CD4-positive, alpha-beta T cell treated with Interferon alpha-2 for 1 hour (primary cell): ENCODE measurements around the gene JUN.
"Not testable (repeated sequence)": the region's sequence is repeated elsewhere in the genome, so short reads cannot be mapped to it uniquely, and the experiment has no call there.

Experiments used
- DNase-seq, 2 donors: peaks; one replicate each; pipeline ENCODE4 v3.0.0-alpha.2; 2020 to 2022

JUN gene

DNA sequence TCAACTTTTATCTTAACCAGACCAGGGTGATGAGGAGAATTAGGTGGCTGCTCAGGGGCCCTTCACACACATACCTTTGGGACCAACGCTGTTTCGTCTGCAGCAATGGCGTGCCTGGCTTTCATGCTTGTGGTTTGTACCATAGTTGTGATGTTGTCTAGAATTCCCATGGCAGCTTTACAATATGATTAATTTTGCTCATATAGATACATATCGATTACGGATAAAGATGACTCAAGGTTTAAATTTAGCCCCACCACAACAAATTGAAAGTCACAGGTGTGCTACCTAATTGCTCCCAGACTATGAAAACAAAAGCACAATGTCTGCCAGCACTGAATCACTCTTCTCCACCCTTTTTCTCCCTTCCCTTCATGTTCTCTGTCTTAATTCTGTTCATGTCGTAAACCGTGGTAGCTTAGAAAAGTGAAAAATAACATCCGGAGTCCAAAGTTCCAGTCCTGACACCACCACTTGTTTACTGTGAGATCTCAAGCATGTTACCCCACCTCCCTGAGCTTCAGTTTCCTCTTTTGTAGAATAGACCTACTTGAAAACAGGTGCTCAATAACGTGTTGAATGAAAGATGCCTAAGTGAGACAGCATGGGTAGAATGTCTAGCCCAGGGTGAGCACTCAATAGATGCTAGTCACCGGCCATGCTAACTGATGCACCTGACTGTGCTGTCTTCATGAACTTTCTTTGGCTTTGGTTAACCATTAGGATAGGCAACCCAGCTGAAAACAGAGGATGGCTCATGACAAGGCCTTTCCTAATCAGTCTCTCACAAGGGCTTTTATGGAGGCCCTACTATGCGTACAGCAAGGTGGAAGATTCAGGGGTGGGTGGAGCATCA, 22.1 kb upstream of the JUN start:
- no peak for DNase-seq

DNA sequence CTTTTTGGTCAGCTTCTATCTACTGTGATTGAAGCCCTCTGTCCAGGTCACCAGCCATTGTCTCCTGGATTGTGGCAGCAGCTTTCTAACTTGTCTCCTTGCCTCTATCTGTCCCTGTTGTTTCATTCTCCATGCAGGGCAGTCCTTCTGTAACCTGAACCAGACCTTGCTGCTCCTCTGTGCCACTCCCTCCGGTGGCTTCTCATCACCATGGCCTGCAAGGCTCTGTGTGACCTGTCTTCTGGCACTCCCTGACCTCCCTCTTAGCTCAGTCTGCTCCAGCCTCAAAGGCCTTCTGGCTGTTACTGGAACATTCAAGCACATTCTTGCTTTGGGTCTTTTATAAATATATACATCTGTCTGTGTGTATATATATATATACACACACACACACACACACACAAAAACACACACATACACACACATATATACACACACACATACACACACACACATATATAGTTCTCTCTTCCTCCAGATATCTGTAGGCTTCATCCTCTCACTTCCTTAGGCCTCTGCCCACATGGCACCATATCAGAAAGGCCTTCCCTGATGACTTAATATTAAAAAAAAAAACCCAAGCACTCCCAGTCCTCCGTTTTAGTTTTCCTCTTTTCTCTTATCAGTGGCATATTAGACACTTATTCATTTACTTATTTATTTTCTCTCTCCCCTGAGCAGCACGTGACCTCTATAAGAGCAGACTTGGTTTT, 21.2 kb upstream of the JUN start:
- no peak for DNase-seq

GRCh38 chr1:58803858-58804257, 20.0 kb upstream of the JUN start:
- DNase-seq = no peak

DNA sequence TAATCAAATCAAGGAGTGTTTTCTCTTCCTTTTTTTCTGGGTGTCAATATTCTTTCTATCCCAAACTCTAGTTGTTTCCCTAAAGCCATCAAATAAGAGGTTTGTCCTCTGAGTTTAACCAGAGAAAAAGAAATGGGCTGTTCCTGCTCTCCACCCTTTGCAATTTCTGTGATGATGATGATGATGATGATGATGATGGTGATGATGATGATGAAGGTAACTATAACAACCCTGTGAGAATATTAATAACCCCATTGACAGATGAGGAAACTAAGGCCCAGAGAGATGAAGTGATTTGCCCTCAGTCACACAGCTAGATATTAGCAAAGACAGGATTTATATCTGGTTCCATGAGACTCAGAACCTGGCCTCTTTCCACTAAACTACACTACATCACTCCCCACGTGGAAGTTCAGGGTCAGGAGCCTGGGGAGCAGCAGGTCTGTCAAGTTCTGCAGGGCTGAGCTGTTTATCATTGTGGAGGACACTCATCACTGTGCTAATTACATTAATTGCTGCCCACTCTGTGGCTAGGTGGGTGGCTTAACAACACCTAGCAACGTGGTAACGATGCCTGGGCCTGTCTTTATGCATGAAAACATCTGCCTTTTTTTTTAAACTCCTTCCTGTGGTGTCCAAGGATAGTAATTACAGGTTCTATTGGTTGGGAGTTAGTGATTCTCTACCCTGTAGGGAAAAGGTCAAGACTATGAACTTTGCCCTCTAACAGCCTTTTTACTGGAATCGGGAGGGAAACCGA, 19.0 kb upstream of the JUN start:
- DNase-seq = no peak

DNA sequence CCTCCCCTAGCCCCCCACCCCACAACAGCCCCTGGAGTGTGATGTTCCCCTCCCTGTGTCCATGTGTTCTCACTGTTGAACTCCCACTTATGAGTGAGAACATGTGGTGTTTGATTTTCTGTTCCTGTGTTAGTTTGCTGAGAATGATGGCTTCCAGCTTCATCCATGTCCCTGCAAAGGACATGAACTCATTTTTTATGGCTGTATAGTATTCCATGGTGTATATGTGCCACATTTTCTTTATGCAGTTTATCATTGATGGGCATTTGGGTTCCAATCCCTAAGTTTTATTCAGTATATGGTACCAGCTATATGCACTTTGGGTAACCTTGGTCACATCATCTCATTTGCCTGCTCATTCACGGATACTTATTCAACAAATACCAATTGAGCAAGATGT, 17.4 kb upstream of the JUN start:
- not testable (repeated sequence) for DNase-seq

- DNase-seq = no peak
Measured at GRCh38 chr1:58799650-58800049, 15.8 kb upstream of the JUN start.

DNA sequence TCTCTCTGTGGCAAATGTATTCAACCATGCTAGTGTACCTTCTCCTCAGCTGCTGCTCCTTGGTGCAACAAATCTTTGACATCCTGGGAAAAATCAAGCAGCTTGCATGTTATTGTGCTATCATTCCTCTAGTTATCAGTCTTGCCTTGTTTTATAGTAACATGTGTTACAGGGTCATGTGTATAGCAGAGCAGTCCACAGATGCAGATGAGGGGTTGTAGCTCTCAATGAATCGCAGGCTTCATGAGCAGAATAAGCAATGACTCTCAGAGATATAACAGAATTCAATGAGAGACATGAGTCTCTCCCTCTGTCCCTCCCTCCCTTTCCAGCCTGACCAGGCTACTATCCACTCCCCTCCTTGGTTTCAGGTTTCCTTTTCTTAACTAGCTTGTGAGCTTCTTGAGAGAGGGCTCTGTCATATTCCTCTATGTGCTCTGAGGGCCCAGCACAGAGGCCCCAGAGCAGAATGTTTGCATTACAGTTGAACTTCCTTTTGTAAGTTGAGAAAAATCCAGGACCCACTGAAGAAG, 15.1 kb upstream of the JUN start:
- DNase-seq = no peak

GRCh38 chr1:58796416-58796815, 12.6 kb upstream of the JUN start:
- no peak for DNase-seq

DNA sequence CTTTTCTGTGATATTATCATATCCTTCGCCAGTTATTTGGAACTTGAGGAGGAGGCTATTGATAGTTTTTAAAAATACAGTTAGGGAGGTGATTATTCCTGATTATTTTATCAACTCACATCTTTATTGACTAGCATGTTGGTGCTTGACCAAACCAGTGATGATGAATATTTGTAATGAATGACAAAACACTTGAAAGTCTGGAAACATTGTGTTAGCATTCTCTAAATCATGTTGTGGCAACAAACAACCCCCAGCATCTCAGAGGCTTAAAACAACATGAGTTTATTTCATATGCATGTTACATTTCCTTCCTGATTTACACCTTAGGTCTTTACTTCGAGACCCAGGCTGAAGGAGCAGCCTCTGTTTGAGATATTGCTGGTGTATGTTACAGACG, 10.7 kb upstream of the JUN start:
- no peak for DNase-seq

DNA sequence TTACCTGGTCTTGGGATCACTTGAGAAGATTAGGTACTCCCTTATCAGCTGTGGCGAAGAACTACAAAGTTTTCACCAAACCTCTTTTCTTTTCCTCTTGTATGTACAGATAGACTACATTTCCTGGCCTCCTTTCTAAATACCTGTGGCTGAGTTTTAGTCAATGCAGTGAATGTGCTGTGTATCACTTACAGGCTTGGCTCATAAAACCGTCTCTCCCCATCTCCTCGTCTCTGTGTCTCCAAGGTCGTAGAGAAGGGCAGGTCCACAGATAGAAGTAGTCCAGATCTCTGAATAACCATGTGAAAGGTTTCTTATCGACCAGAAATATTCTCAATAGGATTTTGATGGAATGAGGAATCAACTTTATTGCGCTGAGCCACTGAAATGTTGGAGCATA, 9.0 kb upstream of the JUN start:
- no peak for DNase-seq

DNA sequence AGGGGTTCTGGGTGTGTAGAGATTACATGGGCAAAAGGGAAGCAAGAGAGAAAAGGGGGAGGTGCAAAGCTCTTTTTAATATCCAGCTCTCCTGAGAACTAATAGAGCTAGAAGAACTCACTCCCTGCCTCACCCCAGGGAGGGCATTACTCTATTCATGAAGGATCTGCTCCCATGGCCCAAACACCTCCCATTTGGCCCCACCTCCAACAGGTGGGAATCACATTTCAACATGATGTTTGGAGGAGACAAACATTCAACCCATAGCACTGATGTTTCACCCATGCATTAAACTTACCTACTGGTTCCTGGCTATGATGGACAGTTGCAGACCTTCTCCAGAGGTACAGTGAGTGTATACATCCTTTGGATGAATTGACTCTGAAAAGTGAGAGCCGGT, 7.3 kb upstream of the JUN start:
- no peak for DNase-seq

GRCh38 chr1:58789996-58790660, 6.3 kb upstream of the JUN start:
- DNase-seq = no peak

GRCh38 chr1:58789322-58789856, 5.5 kb upstream of the JUN start:
- no peak for DNase-seq

GRCh38 chr1:58788259-58788658, 4.4 kb upstream of the JUN start:
- no peak for DNase-seq

- no peak for DNase-seq
Measured at GRCh38 chr1:58786927-58787245, 3.0 kb upstream of the JUN start.

DNA sequence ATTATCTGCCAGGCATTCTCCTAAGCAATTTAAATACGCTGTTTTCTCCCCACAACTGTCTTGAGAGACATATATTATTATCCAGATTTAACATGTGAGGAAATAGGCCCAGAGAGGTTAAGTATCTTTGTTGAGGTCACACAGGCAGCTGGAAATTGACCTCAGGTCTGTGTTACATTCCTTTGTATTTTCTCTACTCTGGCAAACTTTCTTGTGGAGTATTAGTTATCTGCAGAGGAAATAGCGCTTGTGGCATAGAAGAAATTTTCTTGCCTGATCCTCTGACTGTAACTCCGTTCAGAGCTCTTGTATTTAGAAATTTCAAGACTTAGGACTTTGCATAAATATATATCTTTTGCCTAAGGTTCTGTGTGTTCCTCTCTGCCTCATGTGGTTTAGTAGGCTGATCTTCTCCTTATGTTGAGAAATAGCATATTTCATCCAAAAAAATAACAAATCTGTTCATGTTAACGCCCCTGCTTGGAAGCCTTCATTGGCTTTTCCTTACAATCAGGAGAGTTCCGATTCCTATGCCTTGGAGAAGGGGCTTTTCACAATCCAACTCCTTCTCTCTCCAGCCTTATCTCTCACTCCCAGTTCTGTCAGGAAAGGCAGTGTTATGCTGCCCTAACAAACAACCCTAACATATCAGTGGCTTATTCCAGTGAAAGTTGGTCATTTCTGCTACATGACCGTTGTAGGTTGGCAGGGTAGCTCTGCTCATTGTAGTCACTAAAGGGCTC, 2.5 kb upstream of the JUN start:
- DNase-seq = peak in 1 of 2 donors; percentile 4

- DNase-seq = peak; percentile 41 to 67
Measured at GRCh38 chr1:58785442-58786058, 1.7 kb upstream of the JUN start.

DNA sequence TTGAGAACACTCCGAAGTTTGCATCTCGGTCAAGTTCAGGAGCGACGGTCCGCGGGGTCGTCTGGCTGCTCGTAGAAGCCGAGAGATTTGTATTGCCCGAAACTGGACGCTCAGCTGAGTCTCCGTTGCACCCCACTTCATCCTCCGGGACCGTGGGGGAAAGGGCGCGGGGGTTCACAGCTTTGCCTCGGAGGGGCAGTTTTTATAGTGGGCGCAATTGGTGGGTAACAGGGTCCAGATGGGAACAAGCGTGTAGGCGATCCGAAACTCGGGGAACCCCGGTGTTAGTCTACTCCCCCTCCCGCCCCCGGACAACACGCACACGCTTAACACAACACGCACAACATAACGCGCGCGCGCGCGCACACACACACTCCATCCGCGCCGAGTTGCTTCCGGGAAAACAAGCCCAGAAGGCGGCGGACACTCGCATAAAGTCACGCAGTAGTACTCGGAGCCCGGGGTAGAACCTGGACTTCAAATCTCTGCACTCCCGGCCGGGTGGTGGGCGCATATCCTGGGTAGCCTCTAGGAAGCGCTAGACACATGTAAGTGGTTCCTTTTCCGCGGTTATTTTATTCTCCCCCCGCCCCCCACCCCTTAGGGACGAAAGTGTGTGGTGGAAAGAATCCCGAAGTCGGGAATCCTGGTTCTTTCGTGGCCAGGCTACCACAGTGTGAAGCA, 1.1 kb upstream of the JUN start:
- peak; percentile 93 for DNase-seq

GRCh38 chr1:58783090-58783992, 506 bp downstream of the JUN start:
- peak; percentile 43 to 66 for DNase-seq
